HEK293 (cell line): ENCODE data around the gene ZNF436.

ENCODE experiments used
- BCL11A ChIP-seq: fragments of 450-650 bp; formaldehyde crosslinking; IDR thresholded peaks from 2 replicates; pipeline ENCODE4 v1.5.1; 2016; ENCODE audit warnings: low read depth, missing biosample characterization, missing genetic modification characterization
- CTCF ChIP-seq: fragments of 450-650 bp; formaldehyde crosslinking; IDR thresholded peaks from 2 replicates; pipeline ENCODE4 v1.5.1; 2016; ENCODE audit warnings: missing biosample characterization, missing genetic modification characterization
- GFI1B ChIP-seq: fragments of 450-650 bp; formaldehyde crosslinking; IDR thresholded peaks from 2 replicates; pipeline ENCODE4 v1.5.1; 2016; ENCODE audit warnings: missing biosample characterization, missing genetic modification characterization
- INSM2 ChIP-seq: fragments of 450-650 bp; formaldehyde crosslinking; IDR thresholded peaks from 2 replicates; pipeline ENCODE4 v1.5.1; 2016; ENCODE audit warnings: missing biosample characterization, missing genetic modification characterization
- KLF1 ChIP-seq: fragments of 450-650 bp; formaldehyde crosslinking; IDR thresholded peaks from 2 replicates; pipeline ENCODE4 v1.5.1; 2016; ENCODE audit warnings: missing biosample characterization, missing genetic modification characterization
- KLF9 ChIP-seq: fragments of 450-650 bp; formaldehyde crosslinking; IDR thresholded peaks from 2 replicates; pipeline ENCODE4 v1.5.1; 2016; ENCODE audit warnings: missing biosample characterization, missing genetic modification characterization, low read depth
- SP2 ChIP-seq: fragments of 450-650 bp; formaldehyde crosslinking; IDR thresholded peaks from 2 replicates; pipeline ENCODE4 v1.5.1; 2016; ENCODE audit warnings: missing biosample characterization, missing genetic modification characterization
- TSHZ1 ChIP-seq: fragments of 450-650 bp; formaldehyde crosslinking; IDR thresholded peaks from 2 replicates; pipeline ENCODE4 v1.5.1; 2016; ENCODE audit warnings: missing biosample characterization, missing genetic modification characterization, borderline replicate concordance
- ZBTB49 ChIP-seq: fragments of 450-650 bp; formaldehyde crosslinking; IDR thresholded peaks from 2 replicates; pipeline ENCODE4 v1.5.1; 2016; ENCODE audit warnings: missing biosample characterization, missing genetic modification characterization, low read depth
- ZNF112 ChIP-seq: fragments of 450-650 bp; formaldehyde crosslinking; IDR thresholded peaks from 2 replicates; pipeline ENCODE4 v1.5.0; 2017; ENCODE audit warnings: missing biosample characterization, missing genetic modification characterization
- ZNF121 ChIP-seq: fragments of 450-650 bp; formaldehyde crosslinking; IDR thresholded peaks from 2 replicates; pipeline ENCODE4 v1.5.1; 2016; ENCODE audit warnings: missing biosample characterization, missing genetic modification characterization
- ZNF157 ChIP-seq: fragments of 450-650 bp; formaldehyde crosslinking; IDR thresholded peaks from 2 replicates; pipeline ENCODE4 v1.5.1; 2016; ENCODE audit warnings: missing biosample characterization, missing genetic modification characterization
- ZNF174 ChIP-seq: fragments of 450-650 bp; formaldehyde crosslinking; IDR thresholded peaks from 2 replicates; pipeline ENCODE4 v1.5.0; 2017; ENCODE audit warnings: missing biosample characterization, mild to moderate bottlenecking, missing genetic modification characterization
- ZNF175 ChIP-seq: fragments of 450-650 bp; formaldehyde crosslinking; IDR thresholded peaks from 2 replicates; pipeline ENCODE4 v1.5.1; 2016; ENCODE audit warnings: missing biosample characterization, missing genetic modification characterization
- ZNF184 ChIP-seq: fragments of 450-650 bp; IDR thresholded peaks from 2 replicates; pipeline ENCODE4 v1.5.1; 2018; ENCODE audit warnings: missing biosample characterization, mild to moderate bottlenecking, missing genetic modification characterization
- ZNF223 ChIP-seq: fragments of 450-650 bp; formaldehyde crosslinking; IDR thresholded peaks from 2 replicates; pipeline ENCODE4 v1.5.1; 2016; ENCODE audit warnings: missing biosample characterization, missing genetic modification characterization
- ZNF311 ChIP-seq: fragments of 450-650 bp; formaldehyde crosslinking; IDR thresholded peaks from 2 replicates; pipeline ENCODE4 v1.5.1; 2017; ENCODE audit warnings: missing biosample characterization, missing genetic modification characterization, borderline replicate concordance
- ZNF324 ChIP-seq: fragments of 450-650 bp; formaldehyde crosslinking; IDR thresholded peaks from 2 replicates; pipeline ENCODE4 v1.5.1; 2016; ENCODE audit warnings: missing biosample characterization, missing genetic modification characterization
- ZNF366 ChIP-seq: fragments of 450-650 bp; formaldehyde crosslinking; conservative IDR thresholded peaks from 2 replicates; pipeline ENCODE4 v1.5.1; 2016; ENCODE audit warnings: missing biosample characterization, missing genetic modification characterization
- ZNF398 ChIP-seq: fragments of 450-650 bp; formaldehyde crosslinking; IDR thresholded peaks from 2 replicates; pipeline ENCODE4 v1.5.1; 2017; ENCODE audit warnings: missing biosample characterization, missing genetic modification characterization
- ZNF488 ChIP-seq: fragments of 450-650 bp; formaldehyde crosslinking; IDR thresholded peaks from 2 replicates; pipeline ENCODE4 v1.5.1; 2016; ENCODE audit warnings: missing biosample characterization, missing genetic modification characterization
- ZNF585B ChIP-seq: fragments of 450-650 bp; formaldehyde crosslinking; IDR thresholded peaks from 2 replicates; pipeline ENCODE4 v1.5.1; 2016; ENCODE audit warnings: missing biosample characterization, missing genetic modification characterization
- ZNF600 ChIP-seq: fragments of 450-650 bp; formaldehyde crosslinking; IDR thresholded peaks from 2 replicates; pipeline ENCODE4 v1.5.1; 2016; ENCODE audit warnings: missing biosample characterization, missing genetic modification characterization
- ZNF610 ChIP-seq: fragments of 450-650 bp; formaldehyde crosslinking; IDR thresholded peaks from 2 replicates; pipeline ENCODE4 v1.5.1; 2016; ENCODE audit warnings: missing biosample characterization, missing genetic modification characterization, borderline replicate concordance
- ZNF623 ChIP-seq: fragments of 450-650 bp; formaldehyde crosslinking; IDR thresholded peaks from 2 replicates; pipeline ENCODE4 v1.5.1; 2016; ENCODE audit warnings: missing biosample characterization, missing genetic modification characterization
- ZNF629 ChIP-seq: fragments of 450-650 bp; formaldehyde crosslinking; IDR thresholded peaks from 2 replicates; pipeline ENCODE4 v1.5.1; 2017; ENCODE audit warnings: missing biosample characterization, missing genetic modification characterization
- ZNF664 ChIP-seq: fragments of 450-650 bp; formaldehyde crosslinking; IDR thresholded peaks from 2 replicates; pipeline ENCODE4 v1.5.1; 2016; ENCODE audit warnings: missing biosample characterization, missing genetic modification characterization

Gene ZNF436

GRCh38 chr1:23344111-23344986, 25.3 kb downstream of the ZNF436 start, which contains the start of gene HNRNPR (continued):
- TF ChIP-seq INSM2 (peak; percentile 52; the same call in 1 of the 2 replicates), ZNF112 (tag by site-specific recombination) (no peak), ZNF311 (tag by site-specific recombination) (no peak), ZNF488 (no peak), ZBTB49 (tag by site-specific recombination) (no peak), ZNF610 (peak; percentile 60; the same call in 1 of the 2 replicates), ZNF121 (tag by site-specific recombination) (no peak), GFI1B (tag by site-specific recombination) (no peak), ZNF184 (tag by site-specific recombination) (no peak), CTCF (peak; percentile 76), ZNF600 (0 out of 2 replicates have a peak, but pooled peaks have one; percentile 59), TSHZ1 (tag by site-specific recombination) (no peak), KLF1 (peak; percentile 57), ZNF324 (tag by site-specific recombination) (0 out of 2 replicates have a peak, but pooled peaks have one; percentile 30), ZNF174 (tag by site-specific recombination) (no peak), BCL11A (tag by site-specific recombination) (peak; percentile 77; the same call in 1 of the 2 replicates), ZNF366 (tag by site-specific recombination) (no peak), ZNF623 (tag by site-specific recombination) (no peak), ZNF398 (tag by site-specific recombination) (peak; percentile 78), KLF9 (peak; percentile 97), SP2 (peak; percentile 96), ZNF664 (no peak), ZNF175 (no peak), ZNF157 (tag by site-specific recombination) (no peak), ZNF585B (tag by site-specific recombination) (no peak), ZNF223 (tag by site-specific recombination) (no peak), ZNF629 (tag by site-specific recombination) (peak; percentile 61; the same call in 1 of the 2 replicates)
